Activated CD8-positive, alpha-beta memory T cell treated with anti-CD3 and anti-CD28 coated beads for 4 hours (primary cell): ENCODE results near the gene SUGCT.

ENCODE experiments used
- DNase-seq, 2 donors: peaks; one replicate each; pipeline ENCODE4 v3.0.0-alpha.2; 2020; ENCODE audit warnings: low read depth in 2 of 2

SUGCT gene

DNA sequence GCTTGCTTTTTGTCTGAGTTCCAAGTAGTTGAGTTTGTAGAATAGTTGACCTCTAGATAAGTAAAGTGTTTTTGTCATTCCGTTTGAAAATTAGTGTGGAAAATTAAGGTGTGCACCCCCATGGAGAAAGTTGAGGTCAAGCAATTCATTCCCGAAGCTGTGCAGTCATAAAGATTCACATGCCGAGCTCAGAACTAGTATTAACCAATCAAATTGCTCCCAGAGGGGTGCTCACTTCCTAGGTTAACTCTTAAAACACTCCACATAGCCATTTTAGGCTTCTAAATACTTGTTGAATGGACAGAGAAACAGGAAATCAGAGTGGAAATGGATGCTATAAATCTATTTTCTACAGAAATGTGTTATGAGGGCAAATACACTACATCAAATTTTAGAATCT lies 638.9 kb downstream of the SUGCT start:
- no peak for DNase-seq

DNA sequence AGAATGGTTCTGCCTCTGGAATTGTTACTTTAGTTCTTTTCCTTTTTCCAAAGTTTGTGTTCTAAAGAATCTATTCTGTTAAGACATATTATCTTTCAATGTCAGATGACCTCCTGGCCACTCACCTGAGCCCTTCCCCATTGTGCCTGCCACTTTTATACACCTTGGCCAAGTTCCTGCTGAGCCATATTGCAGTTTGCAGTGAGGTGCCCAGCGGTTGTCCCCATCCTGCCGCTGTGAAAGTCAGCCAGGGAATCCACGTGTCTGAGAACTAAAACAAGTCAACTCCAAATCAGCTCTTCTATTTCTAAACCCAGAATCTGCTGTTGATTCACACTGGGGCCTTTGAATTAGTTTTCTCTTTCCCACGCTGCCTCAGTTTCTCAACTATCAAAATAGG lies 641.1 kb downstream of the SUGCT start:
- no peak for DNase-seq

DNA sequence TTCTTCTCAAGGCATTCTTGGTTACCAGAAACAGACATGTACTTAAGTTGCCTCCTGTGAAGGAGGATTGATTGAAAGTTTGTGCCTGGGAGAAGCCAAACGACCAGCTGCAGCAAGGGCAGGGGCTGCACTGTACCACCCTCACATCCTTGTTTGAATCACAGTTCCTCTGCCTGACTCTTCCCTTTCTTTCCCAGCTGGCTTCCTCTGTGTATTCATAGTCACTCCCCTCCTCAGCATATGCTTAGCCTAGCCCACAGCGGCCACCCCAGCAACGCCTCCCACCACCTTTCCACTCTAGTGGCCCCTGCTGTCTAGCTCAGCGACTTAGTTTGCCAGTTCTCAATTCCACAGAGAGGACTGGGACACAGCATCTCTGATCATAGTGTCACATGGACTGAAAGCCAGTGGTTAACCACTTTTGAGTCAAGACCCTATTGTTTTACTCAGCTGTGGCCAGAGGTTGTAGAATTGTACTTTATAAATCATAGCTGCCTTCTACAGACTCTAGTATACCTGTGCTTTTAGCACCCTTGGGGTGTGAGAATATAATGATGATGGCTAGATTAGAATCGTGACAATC lies 643.0 kb downstream of the SUGCT start:
- DNase-seq = no peak

DNA sequence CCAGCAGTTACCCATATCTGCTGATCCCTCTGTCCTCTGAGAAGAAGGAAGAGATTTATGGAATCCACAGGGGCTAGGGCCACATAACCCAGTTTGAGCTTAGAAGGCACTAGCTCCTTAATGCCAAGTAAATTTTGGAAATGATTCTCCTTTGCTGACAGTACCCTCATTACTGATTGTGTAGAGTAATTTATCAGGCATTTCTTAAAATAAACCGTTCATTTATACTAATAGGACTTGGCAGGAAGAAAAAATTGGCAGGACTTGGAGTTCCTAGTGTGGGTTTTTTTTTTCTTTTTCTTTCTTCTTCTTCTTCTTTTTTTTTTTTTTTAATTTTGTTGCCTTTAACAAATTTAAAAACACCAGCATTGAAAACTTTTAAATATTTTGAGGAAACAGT lies 645.7 kb downstream of the SUGCT start:
- DNase-seq = no peak

DNA sequence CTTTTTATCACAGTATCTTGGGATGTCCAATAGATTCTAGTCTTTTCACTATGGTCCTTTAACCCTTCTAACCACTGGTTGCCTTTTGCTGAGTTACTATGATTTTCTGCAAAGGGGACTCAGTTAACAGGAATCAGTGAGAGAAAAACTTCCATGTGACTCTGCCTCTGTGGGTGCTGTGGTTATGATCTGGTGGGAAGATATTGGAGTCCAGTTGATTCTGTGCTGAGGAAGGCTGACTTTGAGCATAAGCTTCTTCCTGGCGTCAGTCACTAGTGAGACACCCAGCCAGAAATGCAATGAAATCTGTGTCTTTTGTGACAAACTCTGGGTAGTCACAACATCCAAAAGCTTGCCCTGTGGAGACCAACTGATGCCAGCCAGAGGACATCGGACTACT lies 648.0 kb downstream of the SUGCT start:
- no peak for DNase-seq

DNA sequence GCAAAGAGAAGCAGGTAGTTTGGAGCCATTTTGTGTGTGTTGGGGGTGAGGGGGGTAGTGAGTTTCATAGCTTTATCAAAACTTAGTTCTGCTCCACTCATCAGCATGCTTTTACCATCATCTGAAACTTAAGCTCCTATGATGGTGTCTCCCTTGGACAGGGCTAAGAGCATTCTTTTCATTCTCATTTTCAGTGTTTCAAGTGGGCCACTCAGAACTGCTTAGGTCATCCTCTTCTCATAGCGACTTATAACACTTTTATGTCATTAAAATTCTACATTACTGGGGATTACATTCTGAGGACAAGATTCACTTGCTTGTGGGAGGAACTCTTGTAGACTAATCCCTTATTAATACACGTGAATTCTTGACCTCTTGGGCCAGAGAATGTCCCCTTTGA lies 649.4 kb downstream of the SUGCT start:
- DNase-seq = no peak

DNA sequence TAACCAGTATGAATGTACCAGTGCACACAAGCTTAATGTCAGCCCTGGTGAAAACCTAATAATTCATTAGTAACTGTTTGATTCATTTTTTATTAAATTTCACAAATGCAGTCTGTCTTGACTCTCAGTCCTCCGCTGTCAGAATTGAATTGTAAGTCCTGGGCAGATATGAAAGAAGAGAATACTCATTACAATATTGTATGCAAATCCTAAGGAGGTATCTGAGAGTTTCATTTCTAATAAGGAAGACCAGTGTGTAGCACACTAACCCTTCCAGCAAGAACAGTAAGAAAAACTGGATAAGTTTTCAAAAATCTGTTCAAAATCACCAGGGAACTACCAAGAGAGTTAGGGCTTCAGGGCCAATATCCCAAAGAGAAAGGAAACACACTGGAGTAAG lies 652.1 kb downstream of the SUGCT start:
- no peak for DNase-seq

DNA sequence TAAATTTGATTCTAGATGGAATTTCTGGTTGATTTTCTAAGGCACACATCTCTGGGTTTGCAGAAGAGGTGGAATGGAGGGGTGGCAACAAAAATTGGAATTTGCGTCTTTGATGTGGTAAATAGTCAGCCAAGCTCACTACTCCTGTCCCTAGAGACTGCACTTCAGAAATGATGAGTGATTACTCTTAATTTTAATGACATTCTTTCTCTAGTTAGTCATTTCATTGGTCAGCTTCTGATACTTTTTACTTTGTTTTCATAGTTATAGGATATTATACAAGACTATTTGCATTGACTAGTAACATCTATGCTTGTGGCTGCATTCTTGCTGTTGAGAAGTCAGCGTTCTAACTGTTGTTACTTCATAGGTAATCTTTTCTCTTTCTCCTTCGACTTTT lies 658.3 kb downstream of the SUGCT start:
- DNase-seq = no peak

DNA sequence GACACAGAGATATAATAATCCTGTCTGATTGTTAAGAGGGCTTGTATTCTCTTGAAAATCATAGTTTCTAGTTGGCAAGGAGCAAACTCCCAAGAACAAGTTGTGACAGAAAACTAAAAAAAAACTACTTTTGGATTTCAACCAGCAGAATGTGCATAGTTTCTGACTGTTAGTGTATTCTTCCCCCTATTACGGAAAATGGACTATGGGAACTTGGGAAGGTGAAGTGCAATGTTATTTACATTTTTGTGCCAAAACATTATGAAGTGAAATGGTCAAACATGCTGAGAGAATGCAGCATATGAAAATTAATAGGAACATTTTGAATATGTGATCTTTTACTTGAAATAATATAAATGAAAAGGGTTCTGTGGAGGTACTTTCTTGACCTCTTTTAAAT lies 660.8 kb downstream of the SUGCT start:
- DNase-seq = no peak

DNA sequence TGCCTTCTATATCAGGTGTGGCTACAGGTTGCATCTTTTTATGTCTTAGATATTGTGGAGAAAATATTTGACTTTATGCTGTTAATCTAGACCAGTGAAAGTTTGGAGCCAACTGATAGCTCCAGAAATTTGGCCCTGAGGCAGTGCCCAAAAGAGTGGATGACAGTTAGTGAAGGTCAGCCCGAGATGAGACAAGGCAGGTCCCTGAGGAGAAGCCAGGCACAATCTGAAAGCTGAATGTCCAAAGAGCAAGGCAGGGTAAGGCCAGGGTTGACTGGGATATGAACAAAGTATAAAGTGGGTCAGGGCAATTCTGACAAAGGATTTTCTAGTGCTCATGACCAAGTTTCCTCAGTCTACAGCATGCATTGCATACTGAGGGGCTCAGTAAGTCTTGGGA lies 661.9 kb downstream of the SUGCT start:
- no peak for DNase-seq

DNA sequence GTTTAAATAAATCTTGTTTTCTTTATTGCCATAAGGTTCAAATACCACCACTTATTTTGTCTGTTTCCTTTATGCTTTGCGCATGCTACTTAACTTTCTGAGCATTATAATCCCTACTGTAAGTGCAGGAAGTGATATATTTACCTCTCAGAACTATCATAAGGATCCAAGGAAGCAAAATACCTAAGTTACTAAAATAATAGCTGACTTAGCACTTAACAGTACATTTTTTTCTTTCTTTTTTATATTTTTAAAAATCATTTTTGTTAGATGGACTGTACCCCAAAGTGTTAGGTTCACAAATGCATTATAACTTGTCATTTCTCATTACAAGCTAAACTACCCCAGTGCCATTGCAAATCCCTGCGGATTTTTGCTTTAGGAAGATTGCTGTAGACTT lies 663.8 kb downstream of the SUGCT start:
- no peak for DNase-seq

DNA sequence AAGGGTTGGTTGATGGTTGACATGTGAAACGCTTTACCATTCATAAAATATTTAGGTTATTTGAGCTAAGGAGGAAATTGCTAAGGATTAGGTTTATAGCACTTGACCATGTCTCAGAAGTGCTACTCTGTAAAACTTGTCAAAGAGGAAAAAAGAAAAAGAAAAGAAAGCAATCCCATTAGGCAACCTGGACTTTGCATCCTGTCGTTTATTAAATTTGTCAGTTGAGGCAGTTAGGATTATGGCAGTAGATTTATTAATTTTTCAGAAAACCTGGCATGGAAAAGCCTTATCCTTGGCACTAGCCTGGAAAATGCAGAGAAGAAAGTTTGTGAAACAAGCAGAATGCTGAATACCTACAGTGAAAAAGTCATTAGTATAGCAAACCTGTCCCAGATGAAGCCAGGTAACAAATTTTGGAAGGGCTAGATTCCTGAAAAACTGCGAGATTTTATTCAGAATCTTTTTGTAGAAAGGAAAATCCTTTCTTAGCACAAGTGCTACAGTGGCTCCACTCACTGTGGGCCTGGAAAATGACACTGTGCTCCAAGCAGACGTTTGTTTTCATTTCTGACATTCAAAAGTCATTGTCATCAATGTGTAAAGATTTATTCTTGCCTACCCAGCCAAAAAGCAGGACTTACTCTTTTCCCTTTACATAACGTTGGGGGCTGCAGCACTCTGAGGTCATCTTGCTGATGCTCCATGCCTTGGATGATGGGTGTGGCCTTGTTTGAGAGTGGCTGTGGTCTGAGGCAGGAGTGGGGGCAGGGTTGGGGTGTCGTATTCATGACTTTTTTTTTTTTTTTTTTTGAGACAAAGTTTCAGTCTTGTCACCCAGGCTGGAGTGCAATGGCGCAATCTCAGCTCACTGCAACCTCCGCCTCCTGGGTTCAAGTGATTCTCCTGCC lies 664.9 kb downstream of the SUGCT start:
- DNase-seq = no peak

DNA sequence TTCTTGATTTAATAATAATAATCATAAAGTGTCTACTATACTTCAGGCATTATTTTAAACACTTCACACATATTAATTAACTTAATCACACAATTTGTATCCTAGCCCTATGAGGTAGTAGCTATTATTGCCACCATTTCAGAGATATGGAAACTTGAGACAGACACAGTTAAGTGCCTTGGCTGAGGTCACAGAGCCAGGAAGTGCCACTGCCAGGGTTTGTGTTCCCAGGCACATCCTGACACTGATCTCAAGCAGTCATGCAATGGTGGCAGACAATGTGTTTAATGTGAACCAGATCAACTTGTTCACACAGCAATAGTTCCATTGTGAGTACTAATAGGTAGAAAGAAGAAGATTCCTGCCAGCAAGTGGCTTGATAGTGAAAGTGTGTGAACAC lies 666.0 kb downstream of the SUGCT start:
- DNase-seq = no peak

DNA sequence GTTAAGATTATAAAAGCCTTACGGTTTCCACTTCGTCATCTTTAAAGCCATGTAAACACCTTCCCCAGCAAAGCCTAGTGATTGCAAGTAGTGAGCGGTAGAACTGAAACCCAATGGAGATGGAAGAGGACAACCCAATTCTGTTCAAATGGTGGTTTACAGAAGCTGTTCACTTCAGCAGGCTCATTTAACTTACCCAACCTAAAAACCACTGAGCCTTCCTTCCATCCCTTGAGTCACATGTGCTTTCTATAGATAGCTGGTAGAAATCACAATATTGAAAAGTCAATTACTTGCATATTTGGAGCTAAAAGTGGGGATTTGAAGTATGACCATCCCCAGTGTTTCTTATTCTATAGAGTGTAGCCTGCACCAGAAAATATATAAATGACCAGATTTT lies 667.7 kb downstream of the SUGCT start:
- DNase-seq = no peak

DNA sequence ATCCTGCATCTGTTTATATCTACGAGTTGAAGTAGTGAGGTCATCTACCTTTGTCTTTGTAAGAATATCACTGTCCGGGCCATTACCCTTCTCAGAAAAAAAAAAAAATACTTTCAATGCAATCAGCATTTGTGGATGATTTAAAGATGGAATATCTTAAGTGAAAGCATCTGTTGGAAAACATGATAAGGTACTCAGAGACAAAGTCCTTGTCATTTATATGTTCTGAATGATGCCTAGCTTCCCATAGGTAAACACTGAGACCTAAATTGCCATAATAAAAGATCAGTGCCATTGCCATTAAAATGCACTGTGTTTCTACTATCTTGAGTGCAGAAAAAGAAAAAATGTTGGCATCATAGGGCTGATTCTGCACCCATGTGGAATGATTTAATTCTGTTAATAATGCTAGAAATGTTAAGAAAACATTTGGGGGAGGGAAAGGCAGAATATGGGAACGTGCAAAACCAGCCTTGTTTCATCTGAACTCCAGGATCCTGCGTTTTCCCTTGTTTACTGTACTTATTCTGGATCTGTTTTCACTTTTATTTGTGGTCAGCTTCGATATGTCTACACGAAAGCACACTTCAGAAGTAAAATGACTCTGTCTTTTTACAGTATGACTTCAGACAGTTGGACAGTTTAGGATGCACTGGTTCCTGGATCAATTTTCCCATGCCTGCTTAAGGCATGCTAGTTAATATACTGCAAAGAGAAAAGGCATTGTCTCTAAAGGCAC lies 669.8 kb downstream of the SUGCT start:
- no peak for DNase-seq

DNA sequence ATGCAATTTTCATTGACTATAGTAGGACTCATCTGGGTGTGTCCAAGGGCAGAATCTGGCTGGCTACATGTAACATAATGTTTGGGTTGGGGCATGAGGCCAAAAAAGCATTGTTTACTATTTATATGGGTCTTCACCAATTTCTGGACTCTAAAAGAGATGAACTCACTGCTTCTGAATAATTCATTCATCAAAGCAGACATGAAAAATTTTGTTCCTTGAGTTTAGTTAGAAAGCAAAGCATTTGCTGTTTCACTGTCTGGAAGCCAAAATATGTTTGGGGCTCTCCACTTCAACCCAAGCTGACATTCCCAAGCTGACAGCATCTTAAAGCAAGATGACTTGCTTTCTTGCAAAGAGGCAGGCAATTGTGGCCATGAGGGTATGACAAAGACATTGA lies 670.6 kb downstream of the SUGCT start:
- DNase-seq = no peak

DNA sequence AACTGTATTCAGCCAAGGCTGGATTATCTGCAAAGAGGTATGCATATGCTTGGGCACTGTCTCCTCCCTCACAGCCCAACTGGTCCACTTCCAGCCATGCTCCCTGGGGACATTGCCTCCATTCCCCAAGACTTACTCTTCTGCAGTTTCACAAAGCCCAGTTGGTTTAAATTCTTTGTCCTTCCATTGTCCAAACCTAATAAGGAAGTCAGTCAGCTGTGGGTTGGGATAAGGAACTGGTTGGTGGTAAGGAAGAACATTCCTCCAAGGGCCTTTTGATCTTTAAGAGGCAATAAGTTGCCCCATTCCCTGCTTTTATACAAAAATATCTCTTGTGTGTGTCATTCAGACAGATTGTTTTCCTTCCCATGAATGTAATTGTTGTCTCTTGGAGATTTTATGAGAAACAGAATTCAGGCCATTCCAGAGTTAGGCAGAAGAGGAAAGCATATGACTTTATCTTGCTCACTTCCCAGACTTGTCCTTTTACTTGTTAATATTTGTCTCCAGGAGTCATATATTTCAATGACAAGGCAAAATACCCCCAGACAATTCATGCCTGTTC lies 673.7 kb downstream of the SUGCT start:
- no peak for DNase-seq

DNA sequence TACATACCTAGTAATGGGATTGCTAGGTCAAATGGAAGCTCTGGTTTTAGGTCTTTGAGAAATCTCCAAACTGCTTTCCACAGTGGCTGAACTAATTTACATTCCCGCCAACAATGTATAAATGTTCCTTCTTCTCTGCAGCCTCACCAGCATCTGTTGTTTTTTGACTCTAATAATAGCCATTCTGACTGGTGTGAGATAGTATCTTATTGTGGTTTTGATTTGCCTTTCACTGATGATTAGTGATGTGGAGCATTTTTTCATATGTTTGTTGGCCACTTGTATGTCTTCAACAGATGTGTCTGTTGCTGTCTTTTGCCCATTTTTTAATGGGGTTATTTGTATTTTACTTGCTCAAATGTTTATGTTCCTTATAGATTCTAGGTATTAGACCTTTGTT lies 675.5 kb downstream of the SUGCT start:
- no peak for DNase-seq

DNA sequence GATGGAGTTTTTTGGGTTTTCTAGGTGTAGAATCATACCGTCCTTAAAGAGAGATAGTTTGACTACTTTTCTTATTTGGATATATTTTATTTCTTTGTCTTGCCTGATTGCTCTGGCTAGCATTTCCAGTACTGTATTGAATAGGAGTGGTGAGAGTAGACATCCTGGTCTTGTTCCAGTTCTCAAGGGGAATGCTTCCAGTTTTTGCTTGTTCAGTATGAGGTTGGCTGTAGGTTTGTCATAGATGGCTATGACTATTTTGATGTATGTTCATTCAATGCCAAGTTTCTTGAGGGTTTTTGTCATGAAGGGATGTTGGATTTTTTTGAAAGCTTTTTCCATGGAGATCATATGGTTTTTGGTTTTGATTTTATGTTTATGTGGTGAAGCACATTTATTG lies 676.9 kb downstream of the SUGCT start:
- no peak for DNase-seq

DNA sequence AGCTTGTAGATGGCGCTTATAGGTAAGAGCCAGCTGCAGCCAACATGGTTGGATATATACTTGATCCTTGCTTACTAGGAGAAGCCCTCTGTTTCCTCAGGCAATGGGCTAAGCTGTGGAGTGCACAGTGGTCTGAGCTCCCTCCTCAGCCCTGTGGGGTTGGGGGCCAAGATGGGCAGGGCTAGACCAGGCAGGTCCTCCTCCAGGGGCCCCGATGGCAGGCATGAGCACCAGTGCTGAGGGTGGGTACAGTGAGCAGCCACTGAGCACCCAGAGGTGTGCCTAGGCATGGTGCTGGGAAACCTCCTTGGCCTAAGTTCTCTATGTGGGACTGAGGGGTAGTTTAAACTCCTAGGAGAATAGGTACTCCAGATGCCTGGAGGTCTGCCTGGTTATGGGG lies 680.2 kb downstream of the SUGCT start:
- no peak for DNase-seq

DNA sequence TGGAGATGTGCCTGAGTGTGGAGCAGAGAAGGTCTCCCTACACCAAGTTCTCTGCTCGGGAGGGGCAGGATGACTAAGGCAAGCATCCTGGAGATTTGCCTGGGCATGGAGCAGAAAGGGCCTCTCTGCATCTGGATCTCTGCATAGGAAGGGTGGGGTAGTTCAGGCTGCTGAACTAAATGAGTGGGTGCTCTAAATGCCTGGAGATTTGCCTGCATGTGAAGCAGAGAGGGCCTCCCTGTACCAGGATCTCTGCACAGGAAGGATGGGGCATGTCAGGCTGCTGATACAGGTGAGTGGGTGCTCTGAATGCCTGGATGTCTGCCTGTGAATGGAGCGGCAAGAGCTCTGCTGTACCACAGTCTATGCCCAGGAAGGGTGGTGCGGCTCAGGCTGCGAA lies 680.7 kb downstream of the SUGCT start:
- DNase-seq = no peak

DNA sequence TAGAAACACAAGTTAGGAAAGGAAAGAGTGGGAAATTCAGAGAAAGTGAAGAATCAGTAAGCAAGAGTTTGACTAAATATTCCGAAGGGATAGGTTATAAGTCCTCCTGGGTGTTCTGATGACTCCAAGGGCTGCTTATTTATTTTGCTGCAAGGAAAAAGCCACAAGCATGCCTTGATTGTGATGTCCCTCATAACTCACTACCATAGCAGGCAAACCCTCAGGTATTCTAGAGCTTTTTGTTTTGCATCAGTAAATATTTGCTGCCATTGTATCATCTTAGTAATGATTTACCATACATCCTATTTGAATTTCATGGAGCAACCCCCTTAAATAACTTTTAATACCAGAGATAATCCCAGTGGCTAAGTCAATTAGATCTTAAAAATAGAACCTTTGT lies 688.1 kb downstream of the SUGCT start:
- no peak for DNase-seq

DNA sequence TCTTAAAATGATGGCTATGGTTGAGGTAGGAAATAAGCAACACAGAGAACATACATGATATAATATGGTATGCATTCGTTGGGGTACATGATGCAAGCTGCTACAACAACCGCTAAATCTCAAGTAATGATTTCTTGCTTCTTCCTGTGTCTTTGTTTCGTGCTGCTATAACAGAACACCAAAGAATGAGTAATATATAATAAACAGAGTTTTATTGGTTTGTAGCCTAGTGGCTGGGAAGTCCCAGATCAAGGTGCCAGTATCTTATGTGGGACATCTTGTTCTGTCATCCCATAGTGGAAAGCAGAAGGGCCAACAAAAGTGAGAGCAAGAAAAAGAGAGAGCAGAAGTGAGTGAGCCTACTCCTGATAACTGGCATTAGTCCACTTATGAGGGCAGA lies 689.7 kb downstream of the SUGCT start:
- no peak for DNase-seq
